ENCODE measurements around the gene ACCSL.

ACCSL gene

DNA sequence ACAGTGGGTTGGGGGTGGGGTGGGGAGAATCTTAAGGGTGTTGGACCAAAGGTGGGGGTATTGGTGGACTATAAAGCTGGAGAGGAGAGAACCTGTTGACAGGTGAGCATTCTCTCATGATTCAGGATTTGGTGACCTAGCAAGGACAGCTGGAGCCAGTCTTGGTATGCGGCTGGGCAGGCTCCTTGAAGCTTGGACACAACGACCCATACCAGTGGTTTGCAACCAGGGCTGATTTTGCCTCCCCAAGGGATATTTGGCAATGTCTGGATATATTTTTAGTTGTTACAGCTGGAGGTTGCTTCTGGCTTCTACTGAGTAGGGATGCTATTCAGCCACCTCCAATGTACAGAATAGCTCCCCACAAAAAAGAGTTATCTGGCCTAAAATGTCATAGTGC, 53.3 kb downstream of the ACCSL start:
- DNase-seq = no peak

DNA sequence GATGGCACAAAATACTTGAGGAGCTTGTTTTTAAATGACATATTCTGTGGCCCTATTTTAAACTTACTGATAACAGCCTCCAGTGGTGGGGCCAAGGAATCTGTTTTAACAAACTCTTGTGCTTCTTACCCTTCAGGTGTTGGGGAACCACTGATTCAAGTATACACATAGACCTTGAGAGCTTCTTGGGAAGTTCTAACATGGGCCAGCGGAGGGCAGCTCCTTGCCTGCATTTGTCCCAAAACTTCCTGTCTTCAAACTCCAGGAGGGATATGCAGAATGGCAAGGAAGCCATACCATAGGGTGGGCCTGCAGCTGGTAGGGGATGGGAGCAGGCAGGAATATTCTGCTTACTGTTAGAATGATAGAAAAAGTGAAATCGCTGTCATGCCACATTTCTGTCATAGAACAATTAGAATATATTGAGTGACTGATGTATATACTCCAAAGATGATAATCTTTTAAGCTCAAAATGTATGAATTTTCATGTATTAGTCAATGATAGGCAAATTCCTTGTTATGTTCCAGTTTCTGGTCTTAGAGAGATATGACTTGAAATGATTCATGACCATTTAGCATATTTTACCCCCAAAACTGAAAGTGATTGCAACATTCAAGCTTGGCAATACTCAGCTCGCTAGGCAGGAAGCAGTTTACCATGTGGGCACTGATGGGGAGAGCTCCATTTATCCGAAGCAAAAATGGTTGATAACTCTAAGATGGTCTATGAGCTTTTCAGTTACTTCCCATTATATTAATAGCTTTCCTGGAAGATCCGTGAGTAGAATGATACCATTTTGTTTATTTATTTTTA, 56.9 kb downstream of the ACCSL start:
- no peak for DNase-seq

DNA sequence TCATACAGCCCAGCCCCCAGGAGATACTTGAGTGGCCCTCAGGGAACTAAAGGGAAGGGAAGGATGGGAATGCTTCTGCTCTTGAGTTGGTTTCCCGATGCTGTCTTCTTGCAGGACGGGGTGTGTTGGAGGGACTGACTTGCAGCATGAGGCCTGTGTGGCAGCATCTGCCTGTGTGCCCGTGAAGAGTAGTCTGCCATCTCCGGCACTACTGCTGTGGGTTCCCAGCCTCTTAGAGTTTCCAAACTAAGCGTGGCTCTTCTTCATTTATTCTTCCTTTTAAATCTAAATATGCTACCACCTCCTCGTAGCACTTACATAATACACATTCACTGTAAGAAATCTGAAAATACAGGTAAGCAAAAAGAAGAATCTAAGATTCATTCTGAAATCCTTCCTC, 60.5 kb downstream of the ACCSL start:
- DNase-seq = no peak

Measured in NCI-H2171 treated with DMSO at 0.1 percent for 48 hours (cell line).